Measurements from ENCODE around the gene PLCXD1. TPM values are rescaled to one million over a fixed set of nuclear protein-coding genes. Genes with fewer than 3 reads are reported as not detected.

The PLCXD1 gene
- total and polyA plus RNA-seq, 9 of the 15 experiments (the other 6 are each of a cell fraction or from before 2014, with no cell fraction given), result 6.0 to 60.2 (median 39.5) TPM

GRCh38 chrX:259692-260355 is 21.4 kb upstream of the PLCXD1 start (continued):
- TF ChIP-seq ATF2 (CRISPR knock-in tag; IDR thresholded peaks at IDR 0.05), result no peak
- TF ChIP-seq CTCF (IDR thresholded peaks at IDR 0.05 in 2 of 3, conservative IDR thresholded peaks at IDR 0.05 in 1 of 3; ENCODE audit: insufficient read depth in 2 of 3, low read depth in 1 of 3, low read length in 3 of 3), result no peak
- no peak for TF ChIP-seq ZFP1 (CRISPR knock-in tag; IDR thresholded peaks at IDR 0.05)
- no peak for TF ChIP-seq JUND (IDR thresholded peaks at IDR 0.05; ENCODE audit: borderline replicate concordance, low read depth, low read length)
- TF ChIP-seq JUND (tag; IDR thresholded peaks at IDR 0.05; ENCODE audit: borderline replicate concordance, low read depth, low read length), result no peak
